ENCODE results near the gene STING1.
"Not testable (repeated sequence)": the region's sequence is repeated elsewhere in the genome, so short reads cannot be mapped to it uniquely, and the experiment has no call there.

STING1 gene

GRCh38 chr5:139462586-139463276 is 19.8 kb downstream of the STING1 start, which contains the start of gene ECSCR:
TSS of gene ECSCR (minus strand) at chr5:139462743. CDS start at chr5:139462670, 73 bp downstream.
- DNase-seq (ENCODE audit: low spot score): no peak

- no peak for DNase-seq (ENCODE audit: low spot score)
Observed at GRCh38 chr5:139461698-139462097, 20.9 kb downstream of the STING1 start.

DNA sequence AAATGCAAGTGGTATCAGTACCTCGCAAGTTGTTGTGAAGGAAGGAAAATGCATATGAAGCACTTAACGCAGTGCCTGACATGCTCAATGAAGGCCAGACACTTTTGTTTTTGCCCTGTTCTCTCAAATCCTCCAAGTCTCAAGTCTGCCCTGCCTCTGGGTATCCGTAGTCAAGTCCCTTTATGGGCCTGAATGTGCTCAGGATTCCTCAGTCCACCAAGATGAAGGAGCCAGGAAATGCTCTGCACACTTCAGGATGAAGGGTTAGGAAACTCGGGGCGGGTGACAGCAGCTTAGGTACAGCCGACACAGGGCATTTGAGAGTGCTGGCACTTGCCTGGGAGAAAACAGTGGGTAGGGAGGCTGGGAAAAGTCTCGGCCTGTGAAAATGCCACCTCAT is 21.4 kb downstream of the STING1 start:
- no peak for DNase-seq (ENCODE audit: low spot score)

GRCh38 chr5:139460455-139460854 is 22.1 kb downstream of the STING1 start:
- no peak for DNase-seq (ENCODE audit: low spot score)

DNA sequence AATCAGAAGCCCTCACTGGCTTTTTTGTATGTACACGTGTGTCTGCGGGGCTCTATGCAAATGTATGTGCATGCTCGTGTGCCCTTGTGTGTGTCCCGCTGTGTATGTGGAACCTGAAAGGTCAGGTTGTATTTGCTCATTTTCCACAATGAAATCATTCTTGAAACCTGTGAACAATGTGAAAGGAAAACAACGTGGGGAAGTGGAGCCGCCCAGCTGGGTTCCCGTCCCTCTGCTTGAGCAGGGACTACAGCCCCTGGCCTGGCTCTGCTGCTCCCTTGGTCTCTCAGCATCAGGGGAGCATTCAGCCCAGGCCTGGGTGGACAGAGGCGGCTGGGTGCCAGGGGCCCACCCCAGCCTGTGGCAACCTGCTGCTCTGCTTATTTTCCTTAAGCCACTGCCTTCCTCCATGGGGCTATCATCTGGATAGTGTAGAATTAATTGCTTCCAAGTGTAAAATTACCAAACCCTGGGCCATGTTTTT is 23.1 kb downstream of the STING1 start:
- no peak for DNase-seq (ENCODE audit: low spot score)

- peak; percentile 90 for DNase-seq (ENCODE audit: low spot score)
Observed at GRCh38 chr5:139458580-139459407, 23.8 kb downstream of the STING1 start.

GRCh38 chr5:139457653-139458306 is 24.8 kb downstream of the STING1 start:
- no peak for DNase-seq (ENCODE audit: low spot score)

DNA sequence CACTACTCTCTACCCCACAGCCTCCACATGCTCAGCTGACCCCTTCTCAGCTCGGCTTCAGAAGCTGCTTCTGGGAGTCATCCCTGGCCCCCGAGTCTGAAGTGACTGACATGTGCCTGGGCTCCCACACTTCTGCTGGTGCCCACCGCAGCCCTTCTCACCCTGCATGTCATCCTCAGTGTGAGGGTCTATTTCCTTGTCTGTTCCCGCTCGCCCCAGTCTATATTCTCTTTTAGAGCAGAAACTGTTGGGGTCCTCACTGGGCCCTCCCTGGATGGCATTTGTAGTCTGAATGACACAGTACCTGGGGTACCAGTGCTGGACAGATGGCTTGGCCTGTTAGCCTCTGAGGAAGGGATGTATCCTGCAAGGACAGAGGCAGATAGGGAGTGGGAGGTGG is 25.3 kb downstream of the STING1 start:
- DNase-seq (ENCODE audit: low spot score): no peak

DNA sequence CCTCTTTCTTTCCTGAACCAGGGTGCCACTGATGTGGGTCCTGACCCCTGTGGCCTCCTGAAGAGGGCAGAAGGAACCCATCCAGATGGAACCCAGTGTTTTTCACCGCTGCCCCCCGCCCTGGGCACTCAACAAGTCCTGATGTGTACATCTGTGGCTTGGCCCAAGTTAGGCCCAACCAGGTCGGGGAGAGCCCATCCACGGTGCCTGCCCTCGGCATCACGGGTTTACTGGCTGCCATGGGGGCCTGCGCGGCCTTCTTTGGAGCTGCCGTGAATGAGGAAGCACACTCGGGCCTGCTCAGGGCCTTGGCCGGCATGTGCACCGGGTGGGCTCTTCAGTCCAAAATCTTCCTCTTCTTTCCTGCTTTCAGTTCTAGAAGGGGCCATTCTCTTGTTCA is 25.8 kb downstream of the STING1 start:
- no peak for DNase-seq (ENCODE audit: low spot score)

DNA sequence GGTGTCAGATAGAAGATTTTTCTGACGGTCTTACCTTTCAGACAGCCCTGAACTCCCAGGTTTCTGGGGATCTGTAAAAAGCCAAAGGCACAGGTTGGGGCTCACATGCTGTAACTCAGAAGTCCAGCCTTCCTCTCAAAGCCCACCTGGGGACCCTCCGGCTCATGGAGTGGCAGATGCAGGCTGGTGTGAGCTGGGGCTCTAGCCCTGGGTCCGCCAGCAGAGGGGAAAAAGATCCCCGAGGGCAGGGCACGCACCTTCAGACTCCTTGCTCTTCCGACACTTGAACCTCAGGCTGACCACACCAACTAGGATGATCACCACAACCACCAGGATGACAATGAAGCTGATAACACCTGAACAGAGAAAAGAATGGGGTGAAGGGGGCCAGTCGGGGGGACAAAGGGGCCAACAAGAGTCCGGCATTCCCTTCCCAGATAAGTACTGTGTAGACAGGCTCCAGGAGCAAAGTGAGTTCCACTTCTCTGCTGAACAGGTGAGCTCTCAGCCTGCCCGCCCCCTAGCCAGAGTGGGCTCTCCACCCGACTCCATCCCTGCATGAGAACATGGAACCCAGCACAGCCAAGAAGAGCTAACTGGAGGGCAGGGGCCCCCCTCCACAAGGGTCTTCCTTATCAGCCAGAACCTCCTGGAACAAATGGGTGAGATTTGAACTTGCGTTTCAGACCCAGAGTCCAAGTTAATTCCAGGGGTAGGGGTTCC is 27.8 kb downstream of the STING1 start:
- DNase-seq (ENCODE audit: low spot score): no peak

GRCh38 chr5:139453683-139454567 is 28.6 kb downstream of the STING1 start:
- peak; percentile 12 for DNase-seq (ENCODE audit: low spot score)

DNA sequence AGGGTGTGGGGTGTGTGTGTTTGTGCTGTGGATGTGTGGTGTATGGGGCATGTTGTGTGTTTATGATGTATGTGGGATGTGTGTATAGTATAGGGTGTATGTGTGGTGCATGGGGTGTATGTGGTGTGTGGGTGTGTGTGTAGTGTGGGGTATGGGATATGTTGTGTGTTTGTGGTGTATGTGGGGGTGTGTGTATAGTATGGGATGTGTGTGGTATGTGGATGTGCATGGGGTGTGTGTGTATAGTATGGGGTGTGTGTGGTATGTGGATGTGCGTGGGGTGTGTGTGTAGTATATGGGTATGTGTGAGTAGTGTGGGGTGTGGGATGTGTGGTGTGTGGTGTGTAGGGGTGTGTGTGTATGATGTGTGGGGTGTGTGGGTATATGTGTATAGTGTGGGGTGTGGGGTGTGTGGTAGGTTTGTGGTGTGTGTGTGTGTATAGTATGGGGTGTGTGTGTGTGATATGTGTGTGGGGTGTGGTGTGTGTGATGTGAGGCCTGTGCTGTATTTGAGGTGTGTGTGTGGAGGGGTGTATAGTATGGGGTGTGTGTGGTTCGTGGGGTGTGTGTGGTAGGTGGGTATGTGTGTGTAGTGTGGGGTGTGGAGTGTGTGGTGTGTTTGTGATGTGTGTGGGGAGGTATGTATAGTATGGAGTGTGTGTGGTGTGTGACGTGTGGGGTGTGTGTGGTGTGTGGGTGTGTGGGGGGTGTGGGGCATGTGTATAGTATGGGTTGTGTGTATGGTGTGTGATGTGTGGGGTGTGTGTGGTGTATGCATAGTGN is 30.5 kb downstream of the STING1 start:
- DNase-seq (ENCODE audit: low spot score): no peak

DNA sequence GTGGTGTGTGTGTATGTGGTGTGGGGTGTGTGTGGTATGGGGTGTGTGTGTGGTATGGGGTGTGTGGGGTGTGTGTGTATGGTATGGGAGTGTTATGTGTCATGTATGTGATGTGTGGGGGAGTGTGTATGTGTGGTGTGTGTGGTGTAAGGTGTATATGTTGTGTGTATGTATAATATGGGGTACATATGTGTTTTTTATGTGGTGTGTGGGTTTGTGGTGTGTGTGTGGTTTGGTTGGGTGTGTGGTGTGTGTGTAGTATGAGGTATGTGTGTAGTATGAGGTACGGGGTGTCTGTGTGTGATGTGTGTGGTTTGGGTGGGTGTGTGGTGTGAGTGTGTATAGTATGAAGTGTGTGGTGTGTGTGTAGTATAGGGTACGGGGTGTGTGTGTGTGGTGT is 31.4 kb downstream of the STING1 start:
- DNase-seq (ENCODE audit: low spot score): no peak

DNA sequence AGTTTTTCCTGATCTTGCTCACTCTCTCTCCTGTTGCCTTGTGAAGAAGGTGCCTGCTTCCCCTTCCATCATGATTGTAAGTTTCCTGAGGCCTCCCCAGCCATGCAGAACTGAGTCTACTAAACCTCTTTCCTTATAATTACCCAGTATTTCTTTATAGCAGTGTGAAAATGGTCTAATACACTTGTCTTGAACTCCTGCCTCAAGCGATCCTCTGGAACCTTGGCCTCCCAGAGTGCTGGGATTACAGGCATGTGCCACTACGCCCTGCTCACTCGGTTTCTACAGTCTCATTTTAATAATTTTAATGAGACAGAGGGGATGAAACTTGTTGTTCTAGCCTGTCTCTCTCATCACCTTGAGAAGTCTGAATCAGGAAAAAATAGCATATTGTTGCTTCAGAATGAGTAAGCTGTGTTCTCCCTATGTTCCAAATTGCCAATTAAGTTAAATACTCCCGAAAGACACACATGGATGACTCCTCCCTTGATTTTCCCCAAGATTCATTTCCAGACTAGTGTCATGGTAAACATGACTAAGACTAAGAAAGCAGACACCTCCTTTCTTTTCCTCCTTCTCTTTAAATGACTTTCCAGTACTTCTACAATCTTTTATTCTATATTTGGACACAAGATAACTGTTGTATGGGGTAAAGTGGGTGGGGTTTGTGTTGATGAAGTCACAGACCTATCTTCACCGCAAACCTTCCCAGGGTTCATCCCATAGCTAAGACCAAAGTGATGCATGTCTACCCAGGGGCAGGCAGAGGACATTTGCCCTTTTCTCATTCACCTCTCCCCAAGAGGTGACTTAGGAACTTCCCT is 35.4 kb downstream of the STING1 start:
- no peak for DNase-seq (ENCODE audit: low spot score)

DNA sequence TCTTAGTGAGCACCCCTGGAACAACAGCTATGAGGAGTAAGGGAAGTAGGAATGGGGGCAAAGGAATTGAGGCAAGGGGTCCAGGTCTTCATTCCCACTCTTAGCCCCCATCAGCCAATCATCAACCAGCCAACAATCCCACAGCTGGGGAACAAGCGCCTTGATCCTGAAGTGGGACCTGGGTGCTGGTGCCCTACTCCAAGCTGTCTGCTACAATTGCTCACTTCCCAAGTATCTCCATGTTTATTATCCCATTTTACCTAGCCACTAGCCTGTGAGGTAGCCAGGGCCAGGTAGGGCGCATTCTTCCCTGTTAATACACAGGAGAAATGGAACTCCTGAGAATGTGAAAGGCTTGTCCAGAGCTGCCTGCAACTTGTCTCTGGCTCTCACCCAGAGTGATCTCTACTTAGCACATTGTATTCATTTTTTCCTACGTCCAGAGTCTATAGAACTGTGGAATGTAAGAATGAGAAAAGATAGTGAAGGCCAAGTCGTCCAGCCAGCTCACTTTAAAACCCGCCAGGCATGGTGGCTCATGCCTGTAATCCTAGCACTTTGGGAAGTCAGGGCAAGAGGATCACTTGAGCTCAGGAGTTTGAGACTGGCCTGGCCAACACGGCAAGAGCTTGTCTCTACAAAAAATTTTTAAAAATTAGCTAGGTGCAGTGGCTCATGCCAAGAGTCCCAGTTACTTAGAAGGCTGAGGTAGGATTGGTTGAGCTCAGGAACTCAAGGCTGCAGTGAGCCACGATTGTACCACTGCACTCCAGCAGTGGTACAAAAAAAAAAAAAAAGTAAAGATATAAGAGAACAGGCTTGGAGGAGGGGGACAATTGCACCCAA is 37.0 kb downstream of the STING1 start:
- DNase-seq (ENCODE audit: low spot score): no peak

GRCh38 chr5:139443831-139444453 is 38.6 kb downstream of the STING1 start:
- peak; percentile 44 for DNase-seq (ENCODE audit: low spot score)

- not testable (repeated sequence) for DNase-seq (ENCODE audit: low spot score)
Observed at GRCh38 chr5:139440416-139440815, 42.1 kb downstream of the STING1 start.
